ENCODE results near the gene MXD3.

DNA sequence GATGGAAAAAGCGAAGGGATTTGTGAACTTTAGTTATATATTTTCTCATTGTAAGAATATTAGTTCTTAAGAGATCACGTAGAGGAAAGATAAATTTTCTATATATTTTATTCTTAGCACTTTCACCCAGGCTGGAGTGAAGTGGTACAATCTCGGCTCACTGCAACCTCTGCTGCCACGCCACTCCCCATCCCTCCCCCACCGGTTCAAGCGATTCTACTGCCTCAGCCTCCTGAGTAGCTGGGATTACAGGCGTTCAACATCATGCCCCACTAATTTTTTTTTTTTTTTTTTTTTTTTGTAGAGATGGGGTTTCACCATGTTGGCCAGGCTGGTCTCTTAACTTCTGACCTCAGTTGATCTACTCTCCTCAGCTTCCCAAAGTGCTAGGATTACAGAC is 50.7 kb downstream of the MXD3 start:
- no peak for TF ChIP-seq ZFP3 (CRISPR knock-in tag; IDR thresholded peaks at IDR 0.05)
- TF ChIP-seq GLIS3 (CRISPR knock-in tag; IDR thresholded peaks at IDR 0.05) = no peak
- TF ChIP-seq ARNTL (CRISPR knock-in tag; IDR thresholded peaks at IDR 0.05; ENCODE audit: borderline replicate concordance, low read depth) = no peak
- TF ChIP-seq, protein P1, sequence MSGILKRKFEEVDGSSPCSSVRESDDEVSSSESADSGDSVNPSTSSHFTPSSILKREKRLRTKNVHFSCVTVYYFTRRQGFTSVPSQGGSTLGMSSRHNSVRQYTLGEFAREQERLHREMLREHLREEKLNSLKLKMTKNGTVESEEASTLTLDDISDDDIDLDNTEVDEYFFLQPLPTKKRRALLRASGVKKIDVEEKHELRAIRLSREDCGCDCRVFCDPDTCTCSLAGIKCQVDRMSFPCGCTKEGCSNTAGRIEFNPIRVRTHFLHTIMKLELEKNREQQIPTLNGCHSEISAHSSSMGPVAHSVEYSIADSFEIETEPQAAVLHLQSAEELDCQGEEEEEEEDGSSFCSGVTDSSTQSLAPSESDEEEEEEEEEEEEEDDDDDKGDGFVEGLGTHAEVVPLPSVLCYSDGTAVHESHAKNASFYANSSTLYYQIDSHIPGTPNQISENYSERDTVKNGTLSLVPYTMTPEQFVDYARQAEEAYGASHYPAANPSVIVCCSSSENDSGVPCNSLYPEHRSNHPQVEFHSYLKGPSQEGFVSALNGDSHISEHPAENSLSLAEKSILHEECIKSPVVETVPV (CRISPR knock-in tag; IDR thresholded peaks at IDR 0.05) = no peak
- no peak for TF ChIP-seq ESRRG (CRISPR knock-in tag; IDR thresholded peaks at IDR 0.05)
- TF ChIP-seq ZNF70 (CRISPR knock-in tag; IDR thresholded peaks at IDR 0.05) = no peak
- TF ChIP-seq, protein P2, sequence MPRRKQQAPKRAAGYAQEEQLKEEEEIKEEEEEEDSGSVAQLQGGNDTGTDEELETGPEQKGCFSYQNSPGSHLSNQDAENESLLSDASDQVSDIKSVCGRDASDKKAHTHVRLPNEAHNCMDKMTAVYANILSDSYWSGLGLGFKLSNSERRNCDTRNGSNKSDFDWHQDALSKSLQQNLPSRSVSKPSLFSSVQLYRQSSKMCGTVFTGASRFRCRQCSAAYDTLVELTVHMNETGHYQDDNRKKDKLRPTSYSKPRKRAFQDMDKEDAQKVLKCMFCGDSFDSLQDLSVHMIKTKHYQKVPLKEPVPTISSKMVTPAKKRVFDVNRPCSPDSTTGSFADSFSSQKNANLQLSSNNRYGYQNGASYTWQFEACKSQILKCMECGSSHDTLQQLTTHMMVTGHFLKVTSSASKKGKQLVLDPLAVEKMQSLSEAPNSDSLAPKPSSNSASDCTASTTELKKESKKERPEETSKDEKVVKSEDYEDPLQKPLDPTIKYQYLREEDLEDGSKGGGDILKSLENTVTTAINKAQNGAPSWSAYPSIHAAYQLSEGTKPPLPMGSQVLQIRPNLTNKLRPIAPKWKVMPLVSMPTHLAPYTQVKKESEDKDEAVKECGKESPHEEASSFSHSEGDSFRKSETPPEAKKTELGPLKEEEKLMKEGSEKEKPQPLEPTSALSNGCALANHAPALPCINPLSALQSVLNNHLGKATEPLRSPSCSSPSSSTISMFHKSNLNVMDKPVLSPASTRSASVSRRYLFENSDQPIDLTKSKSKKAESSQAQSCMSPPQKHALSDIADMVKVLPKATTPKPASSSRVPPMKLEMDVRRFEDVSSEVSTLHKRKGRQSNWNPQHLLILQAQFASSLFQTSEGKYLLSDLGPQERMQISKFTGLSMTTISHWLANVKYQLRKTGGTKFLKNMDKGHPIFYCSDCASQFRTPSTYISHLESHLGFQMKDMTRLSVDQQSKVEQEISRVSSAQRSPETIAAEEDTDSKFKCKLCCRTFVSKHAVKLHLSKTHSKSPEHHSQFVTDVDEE (CRISPR knock-in tag; IDR thresholded peaks at IDR 0.05) = no peak
- no peak for TF ChIP-seq PATZ1 (CRISPR knock-in tag; IDR thresholded peaks at IDR 0.05; ENCODE audit: borderline replicate concordance)
- TF ChIP-seq, protein P3, sequence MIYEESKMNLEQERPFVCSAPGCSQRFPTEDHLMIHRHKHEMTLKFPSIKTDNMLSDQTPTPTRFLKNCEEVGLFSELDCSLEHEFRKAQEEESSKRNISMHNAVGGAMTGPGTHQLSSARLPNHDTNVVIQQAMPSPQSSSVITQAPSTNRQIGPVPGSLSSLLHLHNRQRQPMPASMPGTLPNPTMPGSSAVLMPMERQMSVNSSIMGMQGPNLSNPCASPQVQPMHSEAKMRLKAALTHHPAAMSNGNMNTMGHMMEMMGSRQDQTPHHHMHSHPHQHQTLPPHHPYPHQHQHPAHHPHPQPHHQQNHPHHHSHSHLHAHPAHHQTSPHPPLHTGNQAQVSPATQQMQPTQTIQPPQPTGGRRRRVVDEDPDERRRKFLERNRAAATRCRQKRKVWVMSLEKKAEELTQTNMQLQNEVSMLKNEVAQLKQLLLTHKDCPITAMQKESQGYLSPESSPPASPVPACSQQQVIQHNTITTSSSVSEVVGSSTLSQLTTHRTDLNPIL (CRISPR knock-in tag; IDR thresholded peaks at IDR 0.05; ENCODE audit: low read depth) = no peak
- TF ChIP-seq RARB (CRISPR knock-in tag; IDR thresholded peaks at IDR 0.05) = no peak
- no peak for TF ChIP-seq CSDC2 (CRISPR knock-in tag; IDR thresholded peaks at IDR 0.05)
- no peak for TF ChIP-seq TOX (CRISPR knock-in tag; IDR thresholded peaks at IDR 0.05; ENCODE audit: borderline replicate concordance)
